ENCODE results near the gene ITPR3. TPM values are rescaled to one million over a fixed set of nuclear protein-coding genes. Genes with fewer than 3 reads are reported as not detected.

ITPR3 gene
- polyA plus RNA-seq, 1 donor from 2014 or later, result 6.7 TPM

- Mint-ChIP-seq H3K9me3 (no peaks in the 10 kb centered on the region), H3K4me3 (peak overlapping the region in 3 of 4 donors; percentile 48 to 85 (median 73)), H3K27me3 (no peaks in the 10 kb centered on the region), H3K27ac (peak overlapping the region; percentile 93 to 96 (median 94)), H3K4me1 (peaks cover 30 to 45% (median 41%) of the 10 kb centered on the region in 3 donors), H3K36me3 (peaks cover 14% of the 10 kb centered on the region)
These were observed 72.3 kb downstream of the ITPR3 start for GRCh38 chr6:33693186-33694105.

- Mint-ChIP-seq H3K4me3 (peak overlapping the region; percentile 21 to 84 (median 52)), H3K27ac (peak overlapping the region; percentile 83 to 96 (median 94)), H3K27me3 (no peaks in the 10 kb centered on the region), H3K9me3 (no peaks in the 10 kb centered on the region), H3K36me3 (peaks cover 11% of the 10 kb centered on the region), H3K4me1 (peaks cover 40 to 53% (median 47%) of the 10 kb centered on the region in 3 donors)
These were observed 73.3 kb downstream of the ITPR3 start for GRCh38 chr6:33694401-33694931.

DNA sequence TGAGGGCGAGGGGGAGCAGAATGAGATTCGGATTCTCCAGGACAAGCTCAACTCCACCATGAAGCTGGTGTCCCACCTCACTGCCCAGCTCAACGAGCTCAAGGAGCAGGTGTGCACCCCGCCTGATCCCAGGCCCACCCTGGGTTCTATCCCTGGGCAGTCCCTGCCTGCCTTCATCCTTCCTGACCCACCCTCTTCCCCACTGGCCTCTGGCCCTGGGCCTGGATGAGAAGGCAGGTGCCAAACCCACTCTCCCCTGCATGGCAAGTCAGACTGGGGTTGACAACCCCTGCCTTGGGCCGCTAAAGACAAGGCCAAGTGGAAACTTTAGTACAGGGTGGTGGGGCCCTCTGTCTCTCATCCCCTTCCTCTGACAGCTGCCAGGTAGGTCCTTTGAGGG is 73.9 kb downstream of the ITPR3 start:
- H3K4me3 Mint-ChIP-seq, result peak overlapping the region in 3 of 4 donors; percentile 48 to 84 (median 70)
- peak overlapping the region; percentile 83 to 96 (median 94) for H3K27ac Mint-ChIP-seq

DNA sequence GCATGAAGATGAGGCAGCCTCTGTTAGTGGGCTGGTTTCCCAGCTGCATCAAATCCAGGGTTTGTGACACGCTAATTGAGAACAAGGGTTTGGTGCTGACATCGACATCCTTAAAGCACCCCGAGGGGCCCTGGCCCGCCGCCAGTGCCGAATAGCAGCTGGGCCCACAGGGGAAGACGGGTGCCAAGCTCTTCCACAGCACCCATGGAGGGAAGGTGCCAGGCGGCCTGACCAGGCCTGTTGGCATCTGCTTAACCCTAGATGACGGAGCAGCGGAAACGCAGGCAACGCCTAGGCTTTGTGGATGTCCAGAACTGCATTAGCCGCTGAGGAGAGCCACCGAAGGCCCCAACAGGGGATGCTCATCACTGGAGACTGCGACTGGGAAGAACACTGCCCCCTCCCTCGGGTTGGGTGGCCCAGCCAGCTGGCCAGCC is 74.3 kb downstream of the ITPR3 start:
- Mint-ChIP-seq H3K27ac (peak overlapping the region in 1 of 3 donors; percentile 90), H3K4me3 (peak overlapping the region in 1 of 4 donors; percentile 70), H3K4me1 (peaks cover 50 to 59% (median 51%) of the 10 kb centered on the region in 3 donors), H3K9me3 (no peaks in the 10 kb centered on the region), H3K27me3 (no peaks in the 10 kb centered on the region), H3K36me3 (peaks cover 8% of the 10 kb centered on the region)

More for the DNA sequence above, 73.9 kb downstream of the ITPR3 start:
- no peaks in the 10 kb centered on the region for H3K27me3 Mint-ChIP-seq
- H3K36me3 Mint-ChIP-seq, result peaks cover 8% of the 10 kb centered on the region
- no peaks in the 10 kb centered on the region for H3K9me3 Mint-ChIP-seq
- peaks cover 45 to 54% (median 46%) of the 10 kb centered on the region in 3 donors for H3K4me1 Mint-ChIP-seq

DNA sequence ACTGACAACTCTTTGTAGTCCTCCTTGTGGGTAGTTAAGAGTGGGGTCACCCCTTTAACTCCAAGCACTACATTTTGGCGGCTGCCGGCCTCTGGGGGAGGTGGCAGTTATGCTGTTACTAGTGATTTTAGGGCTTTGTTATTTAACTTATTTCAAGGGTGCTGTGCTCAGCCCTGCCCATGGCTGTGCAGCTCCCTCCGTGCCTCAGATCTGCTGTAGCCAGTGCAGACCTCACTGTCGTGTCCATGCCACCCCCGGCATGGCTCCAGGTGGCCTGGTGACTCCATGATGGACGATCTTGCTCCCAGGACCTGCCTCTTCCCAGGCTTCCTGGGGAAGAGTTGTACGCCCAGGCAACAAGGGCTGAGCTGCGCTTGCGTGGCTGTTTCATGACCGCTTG is 75.0 kb downstream of the ITPR3 start:
- Mint-ChIP-seq H3K4me3 (peak overlapping the region in 2 of 4 donors; percentile 15 to 92), H3K4me1 (peaks cover 52 to 61% (median 52%) of the 10 kb centered on the region in 3 donors), H3K9me3 (no peaks in the 10 kb centered on the region), H3K27ac (peak overlapping the region; percentile 83 to 94 (median 90)), H3K27me3 (no peaks in the 10 kb centered on the region), H3K36me3 (peaks cover 8% of the 10 kb centered on the region)

GRCh38 chr6:33696548-33697518 is 75.7 kb downstream of the ITPR3 start:
- Mint-ChIP-seq H3K36me3 (peaks cover 8% of the 10 kb centered on the region), H3K4me1 (peaks cover 52 to 61% (median 53%) of the 10 kb centered on the region in 3 donors), H3K27ac (peak overlapping the region; percentile 83 to 94 (median 90)), H3K4me3 (peak overlapping the region; percentile 15 to 92 (median 76)), H3K27me3 (no peaks in the 10 kb centered on the region), H3K9me3 (no peaks in the 10 kb centered on the region)

DNA sequence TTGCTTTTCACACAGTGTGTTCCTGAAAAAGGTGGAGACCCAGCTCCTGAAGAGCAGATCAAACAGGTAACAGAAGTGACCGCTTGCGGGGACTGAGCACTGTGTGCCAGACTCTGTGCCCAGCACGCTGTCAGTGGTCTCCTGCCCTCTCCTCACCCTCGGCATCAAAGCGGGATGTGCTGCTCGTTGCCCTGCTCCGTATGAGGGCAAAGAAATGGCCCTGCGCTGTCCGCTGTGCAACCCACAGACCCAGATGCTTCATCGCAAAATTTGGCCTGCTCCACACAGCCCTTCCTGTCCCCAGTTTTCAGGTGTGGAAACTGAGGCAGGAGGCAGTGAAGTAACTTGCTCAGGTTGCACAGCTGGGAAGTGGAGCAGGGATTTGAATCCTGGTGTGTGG is 76.7 kb downstream of the ITPR3 start:
- Mint-ChIP-seq H3K36me3 (peaks cover 6% of the 10 kb centered on the region), H3K27ac (peak overlapping the region in 2 of 3 donors; percentile 83 to 90), H3K4me1 (peaks cover 47 to 56% (median 51%) of the 10 kb centered on the region in 3 donors), H3K4me3 (peak overlapping the region in 3 of 4 donors; percentile 57 to 88 (median 83)), H3K27me3 (no peaks in the 10 kb centered on the region), H3K9me3 (no peaks in the 10 kb centered on the region)

DNA sequence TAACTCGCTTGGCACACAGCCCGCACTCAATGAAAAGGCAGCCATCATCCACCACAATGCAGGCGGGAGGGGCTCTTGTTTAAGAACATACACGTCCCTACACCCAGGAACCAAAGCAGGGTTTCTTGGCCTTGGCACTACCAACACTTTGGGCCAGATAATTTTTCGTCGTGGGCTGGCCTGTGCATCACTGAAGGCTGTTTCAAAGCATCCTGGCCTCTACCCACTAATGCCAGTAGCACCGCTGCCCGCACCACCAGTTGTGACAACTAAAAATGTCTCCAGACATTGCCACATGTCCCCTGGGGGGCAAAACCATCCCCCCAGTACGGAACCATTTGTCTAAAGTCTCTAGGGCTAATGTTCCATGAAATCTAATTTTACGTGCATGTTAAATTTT is 77.4 kb downstream of the ITPR3 start:
- H3K9me3 Mint-ChIP-seq, result no peaks in the 10 kb centered on the region
- H3K27ac Mint-ChIP-seq, result peak overlapping the region in 2 of 3 donors; percentile 28 to 83
- peaks cover 44 to 50% (median 45%) of the 10 kb centered on the region in 3 donors for H3K4me1 Mint-ChIP-seq
- H3K36me3 Mint-ChIP-seq, result peaks cover 6% of the 10 kb centered on the region
- no peaks in the 10 kb centered on the region for H3K27me3 Mint-ChIP-seq
- H3K4me3 Mint-ChIP-seq, result peak overlapping the region in 3 of 4 donors; percentile 57 to 88 (median 85)

DNA sequence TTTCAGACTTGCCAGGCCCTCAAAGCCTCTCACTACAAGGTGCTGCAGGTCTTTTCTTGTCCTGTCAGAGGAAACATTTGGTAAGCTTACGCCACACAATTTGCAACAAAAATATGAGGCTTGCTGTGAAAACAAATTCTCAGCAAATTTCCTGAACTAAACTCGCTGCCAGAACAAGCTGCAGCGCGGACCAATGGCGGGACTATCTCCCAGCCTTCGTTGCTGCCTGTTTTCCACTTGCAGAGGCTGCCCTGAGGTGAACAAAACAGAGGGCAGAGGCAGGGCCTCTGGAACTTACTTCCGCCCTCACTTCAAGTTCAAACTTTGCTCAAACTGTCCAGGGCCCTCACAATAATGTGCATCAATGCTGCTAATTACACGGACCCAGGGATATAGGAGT is 78.0 kb downstream of the ITPR3 start:
- Mint-ChIP-seq H3K9me3 (no peaks in the 10 kb centered on the region), H3K27ac (peak overlapping the region in 2 of 3 donors; percentile 65 to 83), H3K4me3 (peak overlapping the region in 1 of 4 donors; percentile 85), H3K36me3 (peaks cover 6% of the 10 kb centered on the region), H3K4me1 (peaks cover 43 to 46% (median 44%) of the 10 kb centered on the region in 3 donors), H3K27me3 (no peaks in the 10 kb centered on the region)

GRCh38 chr6:33699739-33700138 is 78.6 kb downstream of the ITPR3 start:
- no peaks in the 10 kb centered on the region for H3K27me3 Mint-ChIP-seq
- peak overlapping the region in 1 of 4 donors; percentile 85 for H3K4me3 Mint-ChIP-seq
- H3K4me1 Mint-ChIP-seq, result peaks cover 37 to 43% (median 40%) of the 10 kb centered on the region in 3 donors
- H3K36me3 Mint-ChIP-seq, result peaks cover 9% of the 10 kb centered on the region
- H3K9me3 Mint-ChIP-seq, result no peaks in the 10 kb centered on the region
- H3K27ac Mint-ChIP-seq, result peak overlapping the region in 2 of 3 donors; percentile 65 to 83

GRCh38 chr6:33700391-33701050 is 79.4 kb downstream of the ITPR3 start:
- Mint-ChIP-seq H3K4me1 (peaks cover 37 to 41% (median 40%) of the 10 kb centered on the region in 3 donors), H3K27me3 (no peaks in the 10 kb centered on the region), H3K4me3 (peak overlapping the region in 2 of 4 donors; percentile 24 to 38), H3K9me3 (no peaks in the 10 kb centered on the region), H3K27ac (peak overlapping the region; percentile 65 to 83 (median 69)), H3K36me3 (peaks cover 9% of the 10 kb centered on the region)

DNA sequence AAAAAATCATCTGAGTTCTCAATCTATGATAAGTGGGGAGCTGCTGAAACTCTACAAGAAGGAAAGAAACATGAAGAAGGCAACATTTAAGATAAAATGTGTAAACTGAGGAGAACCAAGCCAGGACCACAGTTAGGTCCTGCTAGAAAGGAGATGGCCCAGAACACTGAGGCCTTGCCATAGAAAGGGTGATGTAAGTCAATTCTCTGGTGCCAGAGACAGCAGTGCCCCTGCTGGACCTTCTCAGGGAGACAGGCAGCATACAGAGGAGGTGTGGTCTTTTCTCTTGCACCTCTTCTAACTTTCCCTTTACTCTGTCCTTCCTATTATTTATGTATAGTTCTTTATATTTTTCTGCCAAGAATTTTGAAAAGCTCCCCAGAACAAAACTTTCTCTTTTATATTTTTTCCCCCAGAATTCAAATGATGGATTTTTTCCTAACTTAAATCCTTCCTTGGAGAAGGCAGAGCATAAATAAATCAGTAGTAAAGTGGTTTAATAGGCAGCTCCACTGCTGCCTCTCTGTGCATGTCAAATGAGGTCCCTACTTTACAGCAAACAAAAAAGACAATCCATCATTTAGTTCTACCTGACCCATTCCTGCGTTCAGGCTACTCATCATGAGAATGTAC is 81.3 kb downstream of the ITPR3 start:
- Mint-ChIP-seq H3K4me1 (peaks cover 25 to 36% (median 27%) of the 10 kb centered on the region in 3 donors), H3K27me3 (no peaks in the 10 kb centered on the region), H3K27ac (peak overlapping the region in 2 of 3 donors; percentile 39 to 82), H3K4me3 (no peak overlapping the region), H3K9me3 (no peaks in the 10 kb centered on the region), H3K36me3 (peaks cover 5% of the 10 kb centered on the region)
